ENCODE measurements around the gene NAA80. TPM values are rescaled to one million over a fixed set of nuclear protein-coding genes. Genes with fewer than 3 reads are reported as not detected.

The NAA80 gene
- total and polyA plus RNA-seq, 2 of the 8 experiments (the other 6 are each of a cell fraction or from before 2014, with no cell fraction given), result 11.3 to 16.7 TPM

GRCh38 chr3:50334339-50335075, 35.3 kb upstream of the NAA80 start (continued):
- TF ChIP-seq TEAD4 (IDR thresholded peaks at IDR 0.05; ENCODE audit: low read depth, low read length), result no peak
- no peak for TF ChIP-seq RNF2 (IDR thresholded peaks at IDR 0.05; ENCODE audit: borderline replicate concordance, low read depth, low read length, missing control alignments, poor library complexity, severe bottlenecking)
- TF ChIP-seq BRCA1 (IDR thresholded peaks at IDR 0.05; ENCODE audit: low read depth, low read length), result no peak
- no peak for TF ChIP-seq RXRA (IDR thresholded peaks at IDR 0.05; ENCODE audit: insufficient read depth, low read depth, low read length)
- TF ChIP-seq KDM5A (IDR thresholded peaks at IDR 0.05; ENCODE audit: low read length), result no peak

Data from H1 (cell line).